GM19395 (cell line): ENCODE measurements around the gene KLRC4.
A peak's percentile ranks its signal among the peaks of the same experiment; 100 is the strongest.
"Not testable (repeated sequence)": the region's sequence is repeated elsewhere in the genome, so short reads cannot be mapped to it uniquely, and the experiment has no call there.

Experiments
- ATAC-seq: cut with Tn5 transposase; IDR thresholded peaks from one replicate; pipeline ENCODE4 v1.9.1; 2021; ENCODE audit warnings: mild to moderate bottlenecking, moderate library complexity; ENCODE audit not compliant: unreplicated experiment

Gene KLRC4

DNA sequence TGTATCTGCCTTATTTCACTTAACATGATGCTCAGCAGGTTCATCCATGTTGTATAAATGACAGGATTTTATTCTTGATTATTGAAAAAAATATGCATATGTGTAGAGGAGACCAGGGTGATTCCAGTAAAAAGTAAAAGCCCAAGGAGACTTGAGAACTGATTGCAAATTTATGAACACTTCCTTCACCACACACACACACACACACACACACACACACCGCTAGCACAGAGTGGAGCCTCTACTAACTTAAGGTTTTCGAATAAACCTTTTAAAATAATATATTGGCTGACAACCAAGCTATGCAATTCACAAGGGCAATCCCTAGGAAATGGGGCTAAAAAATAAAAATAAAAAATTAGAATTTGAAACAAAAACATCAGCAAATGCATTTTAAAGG lies 11.4 kb downstream of the KLRC4 start:
- ATAC-seq, result no peak

DNA sequence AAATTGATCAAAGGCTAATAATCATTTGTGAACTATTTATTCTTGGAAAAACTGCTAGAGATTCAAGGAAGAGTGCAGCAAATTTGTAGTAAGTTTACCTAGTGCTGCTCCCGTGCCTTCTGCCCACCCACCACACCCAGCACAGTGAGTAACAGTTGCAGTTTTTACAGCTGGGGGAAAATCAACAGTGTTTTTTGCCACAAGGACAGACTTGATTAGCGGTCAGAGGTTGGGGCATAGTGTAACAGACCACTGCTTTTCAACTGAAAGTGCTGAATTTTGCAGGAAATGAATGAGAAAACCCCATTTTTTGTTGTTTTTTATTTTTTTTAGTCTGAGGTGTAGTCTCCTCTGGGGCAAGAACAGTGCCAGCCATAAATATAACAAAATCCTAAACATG lies 12.3 kb downstream of the KLRC4 start:
- ATAC-seq, result no peak

DNA sequence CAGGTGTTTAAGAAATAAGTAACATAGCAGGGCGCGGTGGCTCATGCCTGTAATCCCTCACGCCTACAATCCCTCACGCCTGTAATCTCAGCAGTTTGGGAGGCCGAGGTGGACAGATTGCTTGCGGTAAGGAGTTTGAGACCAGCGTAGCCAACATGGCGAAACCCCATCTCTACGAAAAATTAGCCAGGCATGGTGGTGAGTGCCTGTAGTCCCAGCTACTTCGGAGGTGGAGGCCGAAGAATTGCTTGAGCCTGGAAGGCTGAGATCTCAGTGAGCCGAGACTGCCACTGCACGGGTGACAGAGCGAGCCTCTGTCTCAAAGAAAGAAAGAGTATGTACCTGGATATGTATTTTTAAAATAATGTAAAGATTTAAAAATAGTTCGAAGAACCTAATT lies 13.4 kb downstream of the KLRC4 start:
- not testable (repeated sequence) for ATAC-seq

DNA sequence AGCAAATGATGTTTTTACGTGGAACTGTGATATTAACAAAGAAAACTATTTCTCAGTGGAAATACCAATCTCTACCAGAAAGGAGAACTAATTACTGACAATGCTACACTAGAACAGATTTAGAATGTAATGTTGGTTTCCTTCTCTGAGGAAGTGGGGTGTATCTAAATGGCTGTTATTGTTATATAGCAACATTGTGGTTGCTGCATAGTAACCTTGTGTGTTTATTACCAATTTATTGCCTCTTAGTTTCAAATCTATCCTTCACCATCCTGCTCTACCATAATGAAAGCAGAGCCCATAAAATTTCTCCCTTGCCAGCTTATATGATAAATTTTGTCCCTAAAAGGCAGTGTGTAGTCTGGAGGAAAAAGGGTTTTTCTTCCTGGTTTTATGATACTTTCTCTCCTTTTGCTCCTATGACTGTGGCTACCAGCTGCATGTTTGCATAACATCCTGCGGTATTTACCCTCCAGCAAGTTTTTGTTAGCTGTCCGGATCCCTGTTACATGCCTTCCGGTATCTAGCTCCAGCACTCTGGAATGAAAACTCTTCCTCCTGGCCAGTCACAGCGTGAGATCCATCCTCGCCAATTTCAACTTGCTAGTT lies 14.1 kb downstream of the KLRC4 start:
- ATAC-seq, result peak; percentile 75

DNA sequence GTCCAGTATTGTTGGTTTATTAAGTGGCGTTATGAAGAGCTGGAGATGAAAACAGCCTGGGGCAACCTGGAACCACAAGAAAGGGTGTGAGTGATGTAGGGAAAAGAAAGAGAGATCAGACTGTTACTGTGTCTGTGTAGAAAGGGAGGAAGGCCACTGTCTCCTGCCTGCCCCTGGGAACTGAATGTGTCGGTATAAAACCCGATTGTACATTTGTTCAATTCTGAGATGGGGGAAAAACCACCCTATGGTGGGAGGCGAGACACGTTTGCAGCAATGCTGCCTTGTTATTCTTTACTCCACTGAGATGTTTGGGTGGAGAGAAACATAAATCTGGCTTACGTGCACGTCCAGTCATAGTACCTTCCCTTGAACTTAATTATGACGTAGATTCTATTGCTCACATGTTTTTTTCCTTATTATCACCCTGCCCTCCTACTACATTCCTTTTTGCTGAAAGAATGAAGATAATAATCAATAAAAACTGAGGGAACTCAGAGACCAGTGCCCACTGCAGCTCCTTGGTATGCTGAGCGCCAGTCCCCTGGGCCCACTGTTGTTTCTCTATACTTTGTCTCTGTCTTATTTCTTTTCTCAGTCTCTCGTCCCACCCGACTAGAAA lies 14.9 kb downstream of the KLRC4 start:
- not testable (repeated sequence) for ATAC-seq

DNA sequence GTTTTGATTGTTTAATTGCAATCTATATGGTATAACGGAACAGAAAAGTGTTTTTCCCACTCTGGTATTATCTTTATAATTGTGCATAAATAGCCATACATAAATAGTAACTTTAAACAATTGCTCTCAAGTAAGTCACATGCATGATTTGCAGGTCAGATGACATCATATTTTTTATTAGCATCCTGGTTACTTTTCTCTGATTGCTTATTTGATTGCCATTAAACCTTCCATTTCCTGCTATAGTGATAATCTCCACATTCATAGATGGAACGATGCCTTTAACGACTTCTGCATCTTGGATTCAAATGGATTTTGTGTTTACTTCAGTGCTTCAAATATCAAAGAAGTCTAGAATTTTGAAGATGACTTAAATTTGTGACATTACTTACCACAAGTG lies 16.3 kb downstream of the KLRC4 start:
- ATAC-seq, result no peak

DNA sequence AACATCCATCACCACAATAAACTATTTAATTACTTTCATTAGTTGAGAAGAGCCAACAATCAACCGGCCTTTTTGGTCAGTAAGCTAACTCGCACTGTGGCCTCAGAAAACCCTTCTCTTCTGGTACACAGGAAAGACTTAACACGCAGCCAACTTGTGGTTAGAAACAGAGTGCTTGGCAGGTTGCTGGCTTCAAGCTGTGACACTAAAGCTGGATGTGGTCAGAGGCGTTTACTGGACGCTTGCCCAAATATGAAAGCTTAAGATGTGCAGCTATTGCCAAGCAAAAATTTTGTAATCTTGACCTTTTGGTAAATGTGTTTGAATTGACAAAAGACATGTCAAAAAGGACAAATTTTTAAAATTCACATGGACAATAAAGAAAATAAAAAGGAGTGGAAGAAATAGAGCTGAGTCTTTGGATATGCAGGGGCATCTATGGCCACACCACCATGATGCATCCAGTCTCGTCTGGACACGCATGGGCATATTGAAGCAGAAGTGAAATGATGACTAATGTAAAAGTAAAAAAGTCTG lies 17.1 kb downstream of the KLRC4 start:
- peak; percentile 70 for ATAC-seq

DNA sequence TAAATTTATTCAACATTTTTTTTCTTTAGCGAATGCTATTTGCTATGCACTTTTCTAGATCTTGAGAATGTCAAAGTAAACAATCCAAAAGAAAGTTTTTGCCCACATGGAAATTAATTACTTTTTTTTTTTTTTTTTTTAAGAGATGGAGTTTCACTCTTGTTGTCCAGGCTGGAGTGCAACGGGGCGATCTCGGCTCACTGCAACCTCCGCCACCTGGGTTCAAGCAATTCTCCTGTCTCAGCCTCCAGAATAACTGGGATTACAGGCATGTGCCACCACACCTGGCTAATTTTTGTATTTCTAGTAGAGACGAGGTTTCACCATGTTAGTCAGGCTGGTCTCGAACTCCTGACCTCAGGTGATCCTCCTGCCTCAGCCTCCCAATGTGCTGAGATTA lies 18.6 kb downstream of the KLRC4 start:
- not testable (repeated sequence) for ATAC-seq

DNA sequence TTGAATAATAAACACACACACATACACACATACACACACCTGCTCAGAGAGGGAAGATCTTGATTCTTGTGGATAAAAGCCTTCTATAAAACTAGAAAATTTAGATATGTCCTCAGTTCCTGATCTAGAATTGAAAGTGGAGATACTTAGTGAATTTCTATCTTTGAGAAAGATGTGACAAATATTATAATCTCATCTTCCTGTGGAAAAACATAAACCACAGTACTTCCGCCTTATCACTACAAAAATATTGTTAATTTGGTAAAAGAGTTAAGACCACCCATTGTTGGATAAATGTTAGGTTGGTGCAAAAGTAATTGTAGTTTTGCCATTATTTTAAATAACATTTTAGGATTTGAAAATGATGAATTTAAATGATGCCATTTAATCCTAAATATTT lies 19.7 kb downstream of the KLRC4 start, which contains the start of gene KLRK1:
Gene KLRK1 (minus strand): TSS at position 138 of the 400 bp plus-strand sequence. CDS start 1,231 bp downstream, outside the sequence.
- no peak for ATAC-seq

DNA sequence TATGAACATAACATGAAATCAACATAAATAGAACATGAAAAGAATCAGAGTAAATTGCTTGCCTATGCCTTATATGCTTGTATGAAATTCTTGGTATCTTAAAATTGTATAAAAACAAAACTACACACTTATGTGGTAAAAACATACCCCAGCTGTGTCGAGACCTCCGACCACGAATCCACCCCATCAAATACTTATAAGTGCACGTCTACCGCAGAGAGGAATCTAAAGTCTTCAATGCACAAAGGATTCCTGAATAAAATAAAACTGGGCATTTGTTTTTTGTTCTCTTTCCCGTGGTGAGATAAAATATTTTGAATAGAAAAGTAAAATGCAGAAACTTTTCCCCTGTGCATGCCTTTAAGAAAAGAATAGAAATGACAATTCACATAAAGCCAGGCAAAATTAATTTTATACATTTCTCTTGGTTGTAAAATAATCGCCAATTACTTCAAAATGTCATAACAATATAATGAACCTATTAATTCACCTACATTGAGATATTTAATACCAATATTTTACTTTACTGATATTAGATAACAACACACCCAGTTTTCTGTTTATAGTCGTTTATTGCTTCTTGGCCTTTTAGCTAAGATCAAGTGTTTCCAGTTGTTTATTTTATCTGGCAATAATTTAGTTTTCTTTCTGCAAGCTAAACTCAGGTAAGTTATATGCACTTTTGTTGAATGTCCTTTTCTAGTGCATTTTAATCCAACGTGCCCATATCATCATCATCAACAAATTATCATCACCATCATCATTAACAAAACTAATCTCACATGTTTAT lies 20.7 kb downstream of the KLRC4 start:
- no peak for ATAC-seq

DNA sequence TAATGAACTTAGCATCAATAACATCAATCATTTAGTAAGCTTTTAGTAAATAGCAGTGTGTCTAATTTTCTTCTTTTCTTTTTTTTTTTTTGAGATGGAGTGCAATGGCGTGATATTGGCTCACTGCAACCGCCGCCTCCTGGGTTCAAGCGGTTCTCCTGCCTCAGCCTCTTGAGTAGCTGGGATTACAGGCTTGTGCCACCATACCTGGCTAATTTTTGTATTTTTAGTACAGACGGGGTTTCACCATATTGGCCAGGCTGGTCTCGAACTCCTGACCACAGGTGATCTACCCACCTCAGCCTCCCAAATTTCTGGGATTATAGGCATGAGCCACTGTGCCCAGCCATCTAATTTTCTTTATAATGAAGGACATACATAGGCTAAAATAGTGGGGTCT lies 22.1 kb downstream of the KLRC4 start:
- ATAC-seq, result not testable (repeated sequence)

DNA sequence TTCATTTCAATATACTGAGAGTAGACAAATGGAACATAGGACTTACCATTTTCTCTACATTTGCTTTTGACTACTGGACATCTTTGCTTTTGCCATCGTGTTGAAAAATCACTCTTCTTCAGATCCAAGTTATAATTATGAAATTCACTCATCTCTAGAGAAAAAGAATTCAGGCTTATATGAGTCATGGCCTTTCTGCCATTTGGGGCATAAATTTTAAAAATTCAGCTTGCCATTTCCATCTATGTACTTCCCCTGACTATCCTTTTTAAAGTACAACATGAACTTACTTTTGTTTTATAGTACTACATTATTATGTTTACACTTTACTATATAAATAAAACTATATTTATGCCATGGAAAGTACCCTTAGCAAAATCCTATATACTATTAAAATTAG lies 22.7 kb downstream of the KLRC4 start:
- ATAC-seq, result no peak

DNA sequence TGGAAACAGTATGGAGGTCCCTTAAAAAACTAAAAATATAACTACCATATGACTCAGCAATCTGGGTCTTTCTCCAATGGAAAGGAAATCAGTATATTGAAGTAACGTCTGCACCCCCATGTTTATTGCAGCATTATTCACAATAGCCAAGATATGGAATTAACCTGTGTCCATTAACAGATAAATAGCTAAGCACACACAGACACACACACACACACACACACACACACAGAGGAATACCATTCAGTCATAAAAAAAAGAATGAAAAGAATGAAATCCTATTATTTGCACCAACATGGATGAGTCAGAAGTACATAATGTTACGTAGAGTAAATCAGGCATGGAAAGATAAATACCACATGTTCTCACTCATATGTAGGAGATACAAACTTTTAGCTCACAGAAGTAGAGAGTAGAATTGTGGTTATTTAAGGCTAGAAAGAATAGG lies 24.4 kb downstream of the KLRC4 start:
- ATAC-seq, result no peak

DNA sequence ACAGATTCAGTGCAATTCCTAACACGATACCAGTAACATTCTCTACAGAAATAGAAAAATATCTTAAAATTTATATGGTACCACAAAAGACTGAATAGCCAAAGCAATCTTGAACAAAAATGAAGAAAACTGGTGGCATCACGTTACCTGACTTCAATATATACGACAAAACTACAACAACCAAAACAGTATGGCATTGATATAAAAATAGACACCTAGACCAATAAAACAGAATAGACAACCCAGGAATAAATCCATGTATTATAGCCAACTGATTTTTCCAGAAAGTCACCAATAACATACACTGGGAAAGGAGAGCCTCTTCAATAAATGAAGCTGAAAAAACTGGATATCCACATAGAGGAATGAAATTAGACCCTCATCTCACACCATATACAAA lies 25.4 kb downstream of the KLRC4 start:
- ATAC-seq, result no peak

DNA sequence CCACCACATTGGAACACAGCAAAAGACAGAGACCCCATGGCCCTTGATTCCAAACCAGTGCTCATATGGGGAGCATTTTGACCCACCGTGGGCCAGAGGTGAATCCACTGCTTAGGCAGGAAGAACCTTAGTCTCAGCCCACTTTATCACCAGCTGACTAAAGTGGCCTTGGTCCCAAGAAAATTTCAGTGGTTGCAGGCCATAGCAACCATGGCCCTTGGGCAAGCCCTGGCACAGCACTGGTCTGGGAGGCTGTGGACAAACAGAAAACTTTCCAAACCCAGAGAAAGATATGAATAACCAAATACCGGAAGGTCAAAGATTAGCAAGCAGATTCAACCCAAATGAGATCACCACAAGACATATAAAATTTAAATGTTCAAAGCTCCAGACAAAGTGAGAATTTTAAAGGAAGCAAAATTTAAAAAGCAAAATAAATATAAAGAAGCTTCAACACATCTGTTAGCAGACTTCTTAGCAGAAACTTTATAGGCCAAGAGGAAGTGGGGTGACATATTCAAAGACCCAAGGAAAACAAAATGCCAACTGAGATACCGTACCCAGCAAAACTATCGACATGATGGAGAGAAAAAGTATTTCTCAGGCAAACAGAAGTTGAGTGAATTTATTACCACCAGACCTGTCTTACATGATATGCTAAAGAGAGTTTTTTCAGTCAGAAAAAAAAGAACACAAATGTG lies 27.5 kb downstream of the KLRC4 start:
- no peak for ATAC-seq

DNA sequence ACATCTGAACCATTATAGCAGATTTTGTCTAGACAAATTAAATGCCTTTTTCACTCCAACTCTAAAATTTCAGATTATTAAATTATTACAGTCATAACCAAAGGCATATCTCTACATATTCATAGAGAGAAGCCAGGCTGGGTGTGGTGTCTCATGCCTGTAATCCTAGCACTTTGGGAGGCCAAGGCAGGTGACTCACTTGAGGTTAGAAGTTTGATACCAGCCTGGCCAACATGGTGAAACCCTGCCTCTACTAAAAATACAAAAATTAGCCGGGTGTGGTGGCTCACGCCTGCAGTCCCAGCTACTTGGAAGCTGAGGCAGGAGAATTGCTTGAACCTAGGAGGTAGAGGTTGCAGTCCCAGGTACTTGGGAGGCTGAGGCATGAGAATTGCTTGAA lies 30.8 kb downstream of the KLRC4 start:
- not testable (repeated sequence) for ATAC-seq

DNA sequence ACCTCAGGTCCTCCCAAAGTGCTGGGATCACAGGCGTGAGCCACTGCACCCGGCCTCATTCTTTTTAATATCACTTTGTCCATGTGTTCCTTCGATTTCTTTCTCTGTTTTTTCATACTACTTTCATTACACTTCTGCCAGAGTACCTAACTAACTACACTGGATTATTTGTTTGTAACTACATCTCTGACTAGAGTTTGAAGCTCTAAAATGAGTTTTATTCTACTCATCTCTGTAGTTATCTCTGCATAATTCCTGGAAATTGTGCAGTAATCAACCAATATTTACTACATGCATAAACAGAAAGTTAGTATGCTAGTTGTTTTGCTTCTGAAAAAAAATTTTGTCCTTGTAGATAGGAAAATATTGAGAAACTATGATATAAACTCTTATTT lies 34.9 kb downstream of the KLRC4 start:
- ATAC-seq, result no peak

DNA sequence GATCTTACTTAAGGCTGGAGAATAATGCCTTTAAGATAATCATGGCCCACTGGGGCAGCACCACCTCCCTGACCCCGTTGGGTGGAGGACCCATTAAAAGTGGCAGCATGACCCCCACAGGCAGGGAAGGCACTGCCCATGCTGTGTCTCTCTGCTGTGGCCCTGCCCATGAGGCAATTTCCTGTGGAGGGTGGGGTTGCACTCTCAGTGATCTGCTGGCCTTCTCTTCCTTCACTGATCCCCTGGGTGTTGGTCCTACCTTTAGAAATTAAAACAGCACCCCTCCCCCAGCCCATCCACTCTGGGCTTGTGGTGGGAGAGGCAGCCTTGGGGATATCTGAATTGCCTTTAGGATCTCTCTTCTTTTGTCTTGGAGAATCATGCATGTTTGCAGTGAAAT lies 37.0 kb downstream of the KLRC4 start:
- no peak for ATAC-seq

DNA sequence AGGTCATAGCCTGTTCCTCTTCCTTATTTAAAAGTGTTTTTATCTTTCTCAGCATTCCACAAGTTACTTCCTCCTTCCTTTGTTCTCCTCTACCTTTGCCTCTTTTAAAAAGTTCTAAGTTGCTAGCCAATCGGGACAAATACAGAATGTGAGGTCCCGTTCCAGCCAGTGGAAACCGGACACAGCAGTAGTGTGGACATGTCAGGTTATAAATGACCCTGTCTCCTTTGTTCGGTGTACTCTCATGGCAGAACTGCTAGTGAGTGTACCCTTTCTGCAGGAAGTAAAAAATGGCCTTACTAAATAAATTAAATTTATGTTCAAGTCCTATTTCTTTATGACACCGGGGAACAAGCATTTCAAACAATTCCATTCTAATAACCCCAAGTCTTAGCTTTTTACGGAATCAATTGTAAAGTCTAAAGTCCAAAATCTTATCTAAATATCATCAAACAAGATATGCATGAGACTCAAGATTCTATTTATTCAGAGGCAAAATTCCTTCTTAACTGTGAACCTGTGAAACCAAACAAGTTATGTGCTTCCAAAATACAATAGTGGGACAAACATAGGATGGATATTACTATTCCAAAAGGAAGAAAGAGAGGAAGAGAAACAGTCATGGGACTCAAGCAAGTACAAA lies 37.5 kb downstream of the KLRC4 start:
- not testable (repeated sequence) for ATAC-seq

DNA sequence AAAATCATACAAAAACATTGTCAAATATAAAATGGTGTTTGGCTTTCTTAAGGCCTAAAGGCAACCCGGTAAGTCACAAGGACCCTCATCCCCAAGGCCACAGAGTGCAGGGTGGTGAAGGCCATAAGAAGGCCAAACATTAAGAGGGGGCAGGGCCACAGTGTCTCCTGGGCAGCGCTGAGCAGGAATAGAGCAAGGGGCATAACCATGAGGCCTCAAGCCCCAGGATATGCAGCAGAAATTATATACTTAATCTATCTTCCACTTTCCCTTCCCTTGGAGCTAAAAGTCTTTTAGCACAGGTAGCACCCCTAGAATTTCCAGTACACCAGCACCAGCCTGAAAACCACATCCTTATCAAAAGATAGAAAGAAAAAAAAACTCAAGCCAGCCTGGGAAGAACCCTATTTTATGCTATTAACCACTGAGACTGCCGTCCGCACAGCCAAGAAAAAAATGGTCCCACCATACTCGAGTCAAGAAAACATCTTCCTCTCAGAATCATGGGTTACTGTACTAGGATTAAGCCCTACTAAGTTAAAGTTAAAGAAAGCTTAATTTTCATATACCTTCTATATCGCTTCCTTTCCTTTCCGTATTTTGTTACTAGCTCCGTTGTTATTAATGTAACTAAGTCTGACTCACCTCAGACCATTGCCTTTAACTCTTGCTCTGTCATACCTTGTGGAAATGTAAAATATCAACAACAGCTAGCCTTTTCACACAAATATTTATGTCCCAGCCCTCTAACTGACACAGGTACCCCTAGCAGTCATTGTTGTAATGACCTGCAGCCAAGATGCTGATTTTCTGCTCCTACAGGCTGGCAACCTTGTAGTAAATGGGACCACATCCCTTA lies 39.8 kb downstream of the KLRC4 start:
- no peak for ATAC-seq
